Measurements from ENCODE around the gene ENC1.

The ENC1 gene

DNA sequence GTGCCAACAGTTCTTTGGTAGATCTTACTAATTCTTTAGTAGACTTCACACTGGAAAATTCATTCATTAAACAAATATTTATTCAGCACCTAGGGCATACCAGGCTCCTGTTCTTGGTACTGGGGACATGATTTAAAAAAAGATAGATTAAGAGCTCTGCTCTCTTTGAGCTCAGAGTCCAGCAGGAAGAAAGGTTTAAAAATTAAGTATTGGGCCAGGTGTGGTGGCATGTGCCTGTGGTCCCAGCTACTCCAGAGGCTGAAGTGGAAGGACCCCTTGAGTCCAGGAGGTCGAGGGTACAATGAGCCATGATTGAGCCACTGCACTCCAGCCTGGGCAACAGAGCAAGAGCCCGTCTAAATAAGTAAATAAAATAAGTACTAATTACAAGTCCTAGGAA lies 41.4 kb downstream of the ENC1 start:
- DNase-seq = no peak

DNA sequence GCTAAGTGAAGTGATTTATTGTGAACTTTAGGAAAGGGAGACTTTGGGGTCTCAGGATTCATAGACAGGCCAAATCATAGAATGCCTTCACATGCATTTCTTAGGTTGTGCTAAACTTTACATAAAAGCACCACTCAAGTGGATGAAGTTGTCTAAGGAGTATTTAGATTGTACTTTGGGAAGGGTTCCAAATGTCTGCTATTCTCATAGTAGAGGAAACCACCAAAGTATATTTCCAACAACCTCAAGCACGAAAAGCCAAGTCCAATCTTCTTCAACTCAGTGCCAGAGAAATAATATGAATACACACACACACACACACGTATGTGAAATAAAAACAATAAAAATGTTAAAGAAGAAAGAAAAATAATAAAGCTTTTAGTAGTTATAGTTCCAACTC lies 41.8 kb downstream of the ENC1 start:
- DNase-seq = no peak

DNA sequence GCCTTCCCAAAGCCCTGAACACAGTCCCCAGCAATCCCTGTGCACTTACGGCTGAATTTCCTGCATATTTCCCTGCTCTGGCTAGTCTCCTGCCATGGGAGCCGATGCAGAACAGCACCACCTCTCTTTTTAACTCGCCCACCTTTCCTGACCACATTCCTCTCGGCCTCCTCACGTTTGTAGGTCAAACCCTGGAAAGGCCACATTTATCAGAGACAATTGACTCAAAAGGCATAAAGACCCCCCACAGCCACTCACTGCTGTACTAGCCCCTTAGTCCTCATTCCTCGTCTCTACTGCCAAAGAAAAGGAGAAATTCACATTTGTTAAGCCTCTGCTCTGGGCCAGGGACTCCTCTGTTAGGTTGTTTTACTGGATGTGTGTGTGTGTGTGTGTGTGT lies 43.6 kb downstream of the ENC1 start:
- no peak for DNase-seq

GRCh38 chr5:74595143-74595925 lies 45.2 kb downstream of the ENC1 start:
- DNase-seq = no peak

DNA sequence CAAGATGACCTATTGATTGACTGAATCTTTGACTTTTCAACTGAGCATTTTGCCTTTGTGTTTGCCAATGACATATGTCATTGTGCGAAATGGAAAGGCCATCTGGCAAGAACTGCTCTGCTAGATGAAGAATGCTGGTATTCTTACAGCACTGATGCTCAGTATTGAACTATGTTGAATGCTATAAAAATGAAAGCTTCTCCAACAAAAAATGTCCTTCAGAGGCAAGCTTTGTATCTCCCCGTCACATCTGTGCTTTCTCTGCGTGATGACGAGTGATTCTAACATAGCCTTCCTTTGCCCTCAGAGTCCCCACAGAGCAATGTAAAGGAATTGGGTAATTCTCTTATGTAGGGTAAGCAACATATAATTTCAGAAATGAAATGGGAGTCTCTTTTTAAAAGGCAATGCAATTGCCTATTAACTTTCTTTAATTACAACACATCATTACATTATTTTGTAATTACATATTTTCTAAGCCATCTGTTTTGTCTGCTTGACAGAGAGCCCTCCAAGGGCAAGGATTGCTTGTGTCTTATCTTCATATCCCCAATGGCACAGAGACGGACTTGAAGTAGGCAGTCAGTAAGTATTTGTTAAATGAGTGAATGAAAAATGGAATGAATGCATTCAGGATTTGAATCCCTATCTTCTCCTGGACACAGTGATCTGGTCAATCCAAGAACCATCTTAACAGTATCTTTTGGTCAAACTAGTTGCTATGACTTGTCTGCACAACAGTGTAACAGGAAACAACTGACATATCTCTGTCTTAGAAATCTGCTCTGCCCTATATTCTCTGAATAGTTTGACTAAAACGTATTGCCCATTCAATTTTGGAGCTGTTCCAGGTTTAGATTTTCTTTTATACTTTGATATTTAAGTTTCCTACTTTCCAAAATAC lies 46.1 kb downstream of the ENC1 start:
- no peak for DNase-seq

DNA sequence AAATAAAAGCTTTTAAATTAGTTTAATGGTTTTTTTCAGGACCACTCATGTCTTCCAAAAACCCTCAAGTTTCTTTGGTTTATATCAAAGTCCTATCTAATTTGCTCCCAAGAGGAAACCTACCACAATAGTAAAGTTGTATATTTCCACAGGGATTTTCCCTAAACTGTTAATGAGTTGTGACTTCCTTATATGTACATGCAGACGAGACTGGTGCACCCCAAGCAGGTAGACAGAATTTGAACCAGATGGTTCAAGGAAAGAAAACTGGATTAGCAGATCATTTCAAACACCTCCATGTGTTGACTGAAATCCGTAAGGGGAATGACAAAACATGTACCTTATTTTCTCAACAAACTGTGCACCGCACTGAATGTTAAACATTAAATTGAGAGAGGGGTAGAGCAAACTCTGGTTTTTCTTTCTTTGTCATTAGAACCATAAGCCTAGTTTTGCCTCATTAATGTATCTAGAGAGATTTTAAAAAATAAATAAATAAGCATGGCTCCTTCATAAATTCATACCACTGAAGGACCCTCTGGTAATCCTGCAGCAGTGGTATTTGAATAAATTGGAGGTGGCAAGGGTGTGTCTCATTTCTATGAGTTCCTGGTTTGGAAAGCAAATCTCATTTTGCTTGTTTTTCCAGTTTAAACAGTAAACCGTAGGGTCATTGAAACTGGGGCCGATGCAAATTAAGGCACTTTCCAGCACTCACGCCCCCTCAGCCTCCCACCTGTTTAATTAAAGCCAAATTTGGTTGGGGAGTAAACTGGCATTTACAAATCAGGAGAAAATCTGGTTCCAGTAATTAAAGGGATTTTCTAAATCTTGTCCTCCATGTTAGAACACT lies 51.1 kb downstream of the ENC1 start:
- DNase-seq = no peak

GRCh38 chr5:74588415-74588814 lies 52.1 kb downstream of the ENC1 start:
- DNase-seq = no peak

GRCh38 chr5:74587890-74588289 lies 52.6 kb downstream of the ENC1 start:
- DNase-seq = no peak

DNA sequence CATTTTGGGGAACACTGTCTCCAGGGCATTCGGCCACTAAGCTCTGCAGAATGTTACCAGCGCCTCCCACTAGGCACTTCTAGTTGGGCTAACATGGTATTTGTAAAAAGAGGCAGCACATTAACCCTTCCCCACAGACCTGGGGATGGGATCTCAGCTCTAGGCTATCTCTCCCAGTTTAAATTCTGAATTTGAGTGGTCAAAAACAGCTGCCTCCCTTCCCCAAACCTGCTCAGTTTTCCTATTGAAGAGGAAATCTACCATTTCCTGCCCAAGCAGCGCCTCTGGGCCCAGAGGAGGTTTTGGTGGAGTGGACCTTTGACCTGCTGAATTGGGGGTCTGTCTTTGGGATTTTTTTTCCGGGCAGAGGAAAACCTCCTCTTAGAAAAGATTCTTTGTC lies 53.2 kb downstream of the ENC1 start:
- no peak for DNase-seq

- no peak for DNase-seq
Measured at GRCh38 chr5:74586856-74587255, 53.7 kb downstream of the ENC1 start.

GRCh38 chr5:74582853-74583252 lies 57.7 kb downstream of the ENC1 start:
- no peak for DNase-seq

DNA sequence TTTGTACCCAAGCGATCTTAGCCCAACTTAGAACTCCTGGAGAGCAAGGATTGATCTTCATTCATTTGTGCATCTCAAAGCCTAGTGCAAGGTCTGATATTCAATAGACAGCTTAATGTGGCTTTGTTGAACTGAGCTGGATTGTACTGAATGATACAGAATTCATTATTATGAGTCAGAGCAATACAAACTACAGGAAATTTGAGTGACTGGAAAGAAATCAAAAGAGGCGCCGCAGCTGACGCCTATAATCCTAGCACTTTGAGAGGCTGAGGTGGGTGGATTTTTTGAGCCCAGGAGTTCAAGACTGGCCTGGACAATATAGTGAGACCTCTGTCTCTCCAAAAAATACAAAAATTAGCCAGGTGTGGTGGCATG lies 58.6 kb downstream of the ENC1 start:
- peak; percentile 48 for DNase-seq

GRCh38 chr5:74580729-74581109 lies 59.8 kb downstream of the ENC1 start:
- DNase-seq = no peak

DNA sequence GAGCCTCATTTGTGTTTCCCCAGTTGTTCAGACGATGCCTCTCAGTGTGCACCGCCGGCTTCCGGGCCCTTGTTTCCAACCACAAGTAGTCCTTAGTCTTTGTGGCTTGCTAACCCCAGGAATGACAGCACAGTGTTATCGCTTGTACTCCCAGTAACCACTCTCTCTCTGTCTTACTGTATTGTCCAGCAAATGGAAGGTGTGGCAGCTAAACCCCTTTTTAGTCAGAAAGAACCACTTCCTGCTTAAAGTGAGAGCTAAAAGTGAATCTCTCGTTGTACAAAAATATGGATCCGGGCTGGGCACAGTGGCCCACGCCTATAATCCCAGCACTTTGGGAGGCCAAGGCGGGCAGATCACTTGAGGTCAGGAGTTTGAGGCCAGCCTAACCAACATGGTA lies 61.3 kb downstream of the ENC1 start:
- peak; percentile 96 for DNase-seq

- peak; percentile 59 for DNase-seq
Measured at GRCh38 chr5:74578356-74579044, 62.0 kb downstream of the ENC1 start.

Data from activated CD4-positive, alpha-beta T cell treated with anti-CD3 and anti-CD28 coated beads, Interleukin-10, Interleukin-2, amounts not matched to agents 100 ng/mL and 50 ng/mL, durations not matched to agents 16 hours and 8 hours (primary cell).